ENCODE measurements around the gene ITPR1.

- TF ChIP-seq, protein P1, sequence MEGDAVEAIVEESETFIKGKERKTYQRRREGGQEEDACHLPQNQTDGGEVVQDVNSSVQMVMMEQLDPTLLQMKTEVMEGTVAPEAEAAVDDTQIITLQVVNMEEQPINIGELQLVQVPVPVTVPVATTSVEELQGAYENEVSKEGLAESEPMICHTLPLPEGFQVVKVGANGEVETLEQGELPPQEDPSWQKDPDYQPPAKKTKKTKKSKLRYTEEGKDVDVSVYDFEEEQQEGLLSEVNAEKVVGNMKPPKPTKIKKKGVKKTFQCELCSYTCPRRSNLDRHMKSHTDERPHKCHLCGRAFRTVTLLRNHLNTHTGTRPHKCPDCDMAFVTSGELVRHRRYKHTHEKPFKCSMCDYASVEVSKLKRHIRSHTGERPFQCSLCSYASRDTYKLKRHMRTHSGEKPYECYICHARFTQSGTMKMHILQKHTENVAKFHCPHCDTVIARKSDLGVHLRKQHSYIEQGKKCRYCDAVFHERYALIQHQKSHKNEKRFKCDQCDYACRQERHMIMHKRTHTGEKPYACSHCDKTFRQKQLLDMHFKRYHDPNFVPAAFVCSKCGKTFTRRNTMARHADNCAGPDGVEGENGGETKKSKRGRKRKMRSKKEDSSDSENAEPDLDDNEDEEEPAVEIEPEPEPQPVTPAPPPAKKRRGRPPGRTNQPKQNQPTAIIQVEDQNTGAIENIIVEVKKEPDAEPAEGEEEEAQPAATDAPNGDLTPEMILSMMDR (IDR thresholded peaks at IDR 0.05), result no peak
- no peak for TF ChIP-seq POLR2A (IDR thresholded peaks at IDR 0.05)
Observed at GRCh38 chr3:4647411-4647810, 154.3 kb downstream of the ITPR1 start.
